ENCODE data around the gene SPINK7. TPM values are rescaled to one million over a fixed set of nuclear protein-coding genes. Genes with fewer than 3 reads are reported as not detected.

SPINK7 gene
- total and polyA plus RNA-seq, 8 donors: 4.9 to 55.8 TPM; not detected in 6

DNA sequence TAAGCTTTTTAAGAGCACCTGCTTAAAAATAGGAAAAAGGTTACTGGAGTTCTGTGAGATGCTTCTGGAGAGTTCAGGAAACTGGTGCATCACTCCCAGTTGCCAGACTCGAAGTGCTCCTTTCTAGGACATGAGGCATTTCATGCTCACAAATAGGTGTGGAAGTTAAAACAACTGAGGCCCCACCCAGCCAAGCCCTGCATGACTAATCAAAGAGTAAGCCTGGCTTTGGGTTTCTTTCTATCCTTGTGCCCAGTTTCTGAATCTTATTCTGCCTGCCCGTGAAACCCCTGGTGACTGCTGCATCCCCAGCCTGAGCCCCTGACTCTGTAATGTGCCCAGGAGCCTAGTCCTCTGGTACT lies 30.8 kb downstream of the SPINK7 start:
- H3K27ac ChIP-seq: peak overlapping the region in 3 of 5 donors; percentile 23 to 59 (median 58)
- no peaks in the 10 kb centered on the region for H3K27me3 ChIP-seq
- DNase-seq: peak; percentile 53 to 57
- H3K36me3 ChIP-seq: no peaks in the 10 kb centered on the region
- no peaks in the 10 kb centered on the region for H3K9me3 ChIP-seq
- 40 to 77% (median 53%) methylated on average over 2 of the region's 2 CpGs for WGBS, 5 donors
- intact Hi-C loops (cut with DNase I; ENCODE audit: low total_unique reads): no loop called here
- TF ChIP-seq, protein P1, sequence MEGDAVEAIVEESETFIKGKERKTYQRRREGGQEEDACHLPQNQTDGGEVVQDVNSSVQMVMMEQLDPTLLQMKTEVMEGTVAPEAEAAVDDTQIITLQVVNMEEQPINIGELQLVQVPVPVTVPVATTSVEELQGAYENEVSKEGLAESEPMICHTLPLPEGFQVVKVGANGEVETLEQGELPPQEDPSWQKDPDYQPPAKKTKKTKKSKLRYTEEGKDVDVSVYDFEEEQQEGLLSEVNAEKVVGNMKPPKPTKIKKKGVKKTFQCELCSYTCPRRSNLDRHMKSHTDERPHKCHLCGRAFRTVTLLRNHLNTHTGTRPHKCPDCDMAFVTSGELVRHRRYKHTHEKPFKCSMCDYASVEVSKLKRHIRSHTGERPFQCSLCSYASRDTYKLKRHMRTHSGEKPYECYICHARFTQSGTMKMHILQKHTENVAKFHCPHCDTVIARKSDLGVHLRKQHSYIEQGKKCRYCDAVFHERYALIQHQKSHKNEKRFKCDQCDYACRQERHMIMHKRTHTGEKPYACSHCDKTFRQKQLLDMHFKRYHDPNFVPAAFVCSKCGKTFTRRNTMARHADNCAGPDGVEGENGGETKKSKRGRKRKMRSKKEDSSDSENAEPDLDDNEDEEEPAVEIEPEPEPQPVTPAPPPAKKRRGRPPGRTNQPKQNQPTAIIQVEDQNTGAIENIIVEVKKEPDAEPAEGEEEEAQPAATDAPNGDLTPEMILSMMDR (IDR thresholded peaks at IDR 0.05): no peak
- TF ChIP-seq POLR2A (IDR thresholded peaks at IDR 0.05) (no peak), EP300 (IDR thresholded peaks at IDR 0.05) (no peak), POLR2AphosphoS5 (IDR thresholded peaks at IDR 0.05) (no peak)
- H3K4me1 ChIP-seq: no peaks in the 10 kb centered on the region
- no peak overlapping the region for H3K4me3 ChIP-seq

DNA sequence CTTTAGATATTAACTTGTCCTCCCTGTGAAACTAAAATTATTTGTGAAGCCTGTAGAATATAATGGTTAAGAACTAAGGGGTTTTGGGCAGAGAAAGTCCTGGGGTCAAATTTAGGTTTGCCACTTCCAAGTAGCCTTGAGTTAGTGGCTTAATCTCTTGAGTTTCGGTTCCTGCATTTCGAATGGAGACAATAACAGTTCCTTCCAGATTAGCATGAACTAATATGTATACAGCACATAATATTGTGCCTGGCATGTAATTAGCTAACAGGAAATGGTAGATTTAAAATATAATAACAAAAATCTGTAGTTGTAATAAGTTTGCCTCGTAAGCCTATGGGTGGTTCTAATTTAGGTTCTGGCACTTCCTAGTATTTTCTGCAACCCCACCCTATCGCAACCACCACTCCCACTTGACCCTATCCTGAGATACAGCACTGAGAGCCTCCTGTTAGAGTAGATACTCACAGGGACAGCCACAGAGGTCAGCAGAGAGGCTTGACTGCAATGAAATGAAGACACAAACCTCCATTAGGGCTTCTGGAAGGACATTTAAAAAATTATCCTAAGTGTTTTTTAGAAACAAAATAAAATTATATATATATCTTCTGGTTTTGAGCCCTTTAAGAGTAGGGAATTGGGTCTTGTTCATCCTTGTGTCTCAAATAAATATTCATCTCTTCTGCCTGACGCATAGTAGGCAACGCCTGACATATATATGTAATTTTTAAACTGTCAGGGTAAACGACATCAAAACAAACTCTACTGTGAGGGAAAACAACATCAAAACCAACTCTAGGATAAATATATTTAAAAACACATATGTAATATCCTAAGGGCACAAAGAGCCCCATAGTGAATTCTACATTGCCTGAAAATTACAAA lies 31.6 kb downstream of the SPINK7 start:
- peak overlapping the region in 3 of 5 donors; percentile 23 to 59 (median 58) for H3K27ac ChIP-seq

GRCh38 chr5:148347706-148348105 lies 35.5 kb downstream of the SPINK7 start:
- no peak for TF ChIP-seq EP300 (IDR thresholded peaks at IDR 0.05)
- intact Hi-C loops (cut with DNase I; ENCODE audit: low total_unique reads): no loop called here
- peaks cover 0 to 4% (median 0%) of the 10 kb centered on the region in 4 donors for H3K9me3 ChIP-seq
- DNase-seq: no peak
- no peaks in the 10 kb centered on the region for H3K27me3 ChIP-seq
- H3K4me3 ChIP-seq: no peak overlapping the region
- peaks cover 0 to 7% (median 0%) of the 10 kb centered on the region in 4 donors for H3K36me3 ChIP-seq
- 82 to 95% (median 90%) methylated on average over 1 of the region's 1 CpG for WGBS, 5 donors
- H3K27ac ChIP-seq: no peak overlapping the region
- no peaks in the 10 kb centered on the region for H3K4me1 ChIP-seq

More for the DNA sequence above, 31.6 kb downstream of the SPINK7 start:
- Histone ChIP-seq H3K9me3 (no peaks in the 10 kb centered on the region), H3K4me1 (no peaks in the 10 kb centered on the region), H3K27me3 (no peaks in the 10 kb centered on the region), H3K36me3 (no peaks in the 10 kb centered on the region), H3K4me3 (no peak overlapping the region)
- 72 to 86% (median 85%) methylated on average over 7 of the region's 7 CpGs for WGBS, 5 donors
- intact Hi-C loops (cut with DNase I; ENCODE audit: low total_unique reads): no loop called here
- TF ChIP-seq POLR2AphosphoS5 (IDR thresholded peaks at IDR 0.05) (no peak), EP300 (IDR thresholded peaks at IDR 0.05) (no peak), POLR2A (IDR thresholded peaks at IDR 0.05) (no peak)
- TF ChIP-seq, protein P1 (IDR thresholded peaks at IDR 0.05): no peak
- no peak for DNase-seq

DNA sequence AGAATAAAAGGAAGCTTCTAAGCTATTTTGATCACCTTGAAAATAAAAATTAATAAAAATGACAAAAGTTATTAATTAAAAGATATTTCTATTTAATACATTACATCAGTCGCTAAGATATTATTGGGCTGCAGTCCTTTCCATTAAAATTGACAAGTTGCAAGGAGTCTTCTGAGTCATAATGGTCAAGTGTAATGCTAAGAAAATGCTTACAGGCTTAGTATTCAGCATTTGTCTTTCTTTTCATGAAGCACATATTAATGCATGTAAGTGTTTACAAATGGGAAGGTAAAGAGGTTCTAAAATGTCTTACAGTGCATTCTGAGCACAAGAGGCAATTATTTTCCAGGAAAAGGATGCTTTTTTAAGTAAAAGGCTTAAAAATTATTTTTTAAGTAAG lies 40.5 kb downstream of the SPINK7 start:
- 46 to 93% (median 88%) methylated on average over 1 of the region's 1 CpG for WGBS, 5 donors
- Histone ChIP-seq H3K9me3 (peaks cover 0 to 4% (median 0%) of the 10 kb centered on the region in 4 donors), H3K36me3 (peaks cover 0 to 7% (median 0%) of the 10 kb centered on the region in 4 donors), H3K27ac (no peak overlapping the region), H3K4me3 (no peak overlapping the region), H3K4me1 (no peaks in the 10 kb centered on the region), H3K27me3 (no peaks in the 10 kb centered on the region)
- no peak for DNase-seq
- intact Hi-C loops (cut with DNase I; ENCODE audit: low total_unique reads): no loop called here
- TF ChIP-seq POLR2A (IDR thresholded peaks at IDR 0.05) (no peak), POLR2AphosphoS5 (IDR thresholded peaks at IDR 0.05) (no peak), EP300 (IDR thresholded peaks at IDR 0.05) (no peak)
- TF ChIP-seq, protein P1 (IDR thresholded peaks at IDR 0.05): no peak

DNA sequence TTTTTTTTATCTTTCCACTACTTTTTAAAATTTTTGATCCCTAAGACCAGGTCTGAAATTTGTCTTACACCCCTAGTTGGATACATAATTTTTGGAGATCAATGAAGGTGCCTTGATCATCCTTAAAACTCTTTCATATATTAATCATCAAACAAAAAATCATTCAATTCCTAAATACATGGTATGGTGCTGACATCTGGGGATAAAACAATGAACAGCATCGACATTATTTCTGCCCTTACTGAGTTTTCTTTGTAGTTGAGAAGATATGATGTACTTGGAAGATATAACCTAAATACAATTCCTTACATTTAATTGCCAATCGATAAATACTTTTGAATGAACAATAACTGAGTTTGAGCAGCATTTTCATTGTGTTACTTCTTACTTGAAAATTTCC lies 41.4 kb downstream of the SPINK7 start:
- Histone ChIP-seq H3K4me3 (no peak overlapping the region), H3K36me3 (peaks cover 0 to 7% (median 0%) of the 10 kb centered on the region in 4 donors), H3K27ac (no peak overlapping the region), H3K4me1 (no peaks in the 10 kb centered on the region), H3K9me3 (peaks cover 0 to 4% (median 0%) of the 10 kb centered on the region in 4 donors), H3K27me3 (no peaks in the 10 kb centered on the region)
- DNase-seq: no peak
- 86 to 93% (median 90%) methylated on average over 2 of the region's 2 CpGs for whole genome bisulfite sequencing, 5 donors
- intact Hi-C loops (cut with DNase I; ENCODE audit: low total_unique reads): no loop called here
- TF ChIP-seq, protein P1 (IDR thresholded peaks at IDR 0.05): no peak
- TF ChIP-seq EP300 (IDR thresholded peaks at IDR 0.05) (no peak), POLR2A (IDR thresholded peaks at IDR 0.05) (no peak), POLR2AphosphoS5 (IDR thresholded peaks at IDR 0.05) (no peak)
